Activated CD4-positive, CD25-positive, alpha-beta regulatory T cell treated with anti-CD3 and anti-CD28 coated beads, Interleukin-2, amount 50 U/mL, for 16 hours (primary cell): Measurements from ENCODE around the gene ACSL5.

ENCODE experiments used
- DNase-seq: peaks from one replicate; pipeline ENCODE4 v3.0.0-alpha.2; 2020; ENCODE audit warnings: low read depth, low spot score

ACSL5 gene

GRCh38 chr10:112373912-112374338 is at the start of gene ACSL5:
ACSL5 (plus strand) TSS chr10:112374116; CDS start chr10:112394947, 20,831 bp downstream.
- DNase-seq: no peak

GRCh38 chr10:112327678-112328077 is 46.2 kb upstream of the ACSL5 start:
- DNase-seq: no peak

- DNase-seq: no peak
Measured at GRCh38 chr10:112330162-112330561, 43.8 kb upstream of the ACSL5 start.

- DNase-seq: no peak
Measured at GRCh38 chr10:112330607-112331160, 43.2 kb upstream of the ACSL5 start.

GRCh38 chr10:112332022-112332421 is 41.9 kb upstream of the ACSL5 start:
- DNase-seq: no peak

- DNase-seq: no peak
Measured at GRCh38 chr10:112332509-112333228, 41.2 kb upstream of the ACSL5 start.

GRCh38 chr10:112333452-112333851 is 40.5 kb upstream of the ACSL5 start:
- no peak for DNase-seq

- no peak for DNase-seq
Measured at GRCh38 chr10:112335111-112335867, 38.6 kb upstream of the ACSL5 start.

GRCh38 chr10:112335868-112336265 is 38.0 kb upstream of the ACSL5 start:
- no peak for DNase-seq

GRCh38 chr10:112336556-112337201 is 37.2 kb upstream of the ACSL5 start:
- DNase-seq: no peak

GRCh38 chr10:112338957-112339356 is 35.0 kb upstream of the ACSL5 start:
- DNase-seq: no peak

GRCh38 chr10:112340601-112341000 is 33.3 kb upstream of the ACSL5 start:
- DNase-seq: no peak

GRCh38 chr10:112343056-112343806 is 30.7 kb upstream of the ACSL5 start:
- DNase-seq: no peak

GRCh38 chr10:112344261-112344660 is 29.7 kb upstream of the ACSL5 start:
- no peak for DNase-seq

GRCh38 chr10:112345202-112345601 is 28.7 kb upstream of the ACSL5 start:
- DNase-seq: no peak

GRCh38 chr10:112345743-112346142 is 28.2 kb upstream of the ACSL5 start:
- no peak for DNase-seq

- no peak for DNase-seq
Measured at GRCh38 chr10:112346774-112347173, 27.1 kb upstream of the ACSL5 start.

- no peak for DNase-seq
Measured at GRCh38 chr10:112347709-112348671, 25.9 kb upstream of the ACSL5 start.

GRCh38 chr10:112348759-112349158 is 25.2 kb upstream of the ACSL5 start:
- no peak for DNase-seq

GRCh38 chr10:112349521-112350085 is 24.3 kb upstream of the ACSL5 start:
- DNase-seq: no peak
